ENCODE measurements around the gene NYAP2.

NYAP2 gene

GRCh38 chr2:225399504-225399903 is at the start of gene NYAP2:
NYAP2 (plus strand) TSS chr2:225399710; CDS start chr2:225408881, 9,171 bp downstream.
- no peak for DNase-seq

- DNase-seq, result no peak
Measured at GRCh38 chr2:225353579-225354085, 45.9 kb upstream of the NYAP2 start.

- DNase-seq, result peak; percentile 93
Measured at GRCh38 chr2:225354281-225354774, 45.2 kb upstream of the NYAP2 start.

- DNase-seq, result no peak
Measured at GRCh38 chr2:225355788-225356187, 43.7 kb upstream of the NYAP2 start.

- no peak for DNase-seq
Measured at GRCh38 chr2:225366731-225367130, 32.8 kb upstream of the NYAP2 start.

GRCh38 chr2:225367482-225367881 is 32.0 kb upstream of the NYAP2 start:
- DNase-seq, result peak; percentile 83

- no peak for DNase-seq
Measured at GRCh38 chr2:225378984-225379383, 20.5 kb upstream of the NYAP2 start.

GRCh38 chr2:225379856-225380255 is 19.7 kb upstream of the NYAP2 start:
- DNase-seq, result no peak

GRCh38 chr2:225381609-225382008 is 17.9 kb upstream of the NYAP2 start:
- no peak for DNase-seq

GRCh38 chr2:225398372-225398771 is 1.1 kb upstream of the NYAP2 start:
- DNase-seq, result no peak

GRCh38 chr2:225400060-225400511 is 576 bp downstream of the NYAP2 start:
- DNase-seq, result peak; percentile 82

- no peak for DNase-seq
Measured at GRCh38 chr2:225400546-225401400, 1.3 kb downstream of the NYAP2 start.

- DNase-seq, result no peak
Measured at GRCh38 chr2:225402210-225402776, 2.8 kb downstream of the NYAP2 start.

- DNase-seq, result no peak
Measured at GRCh38 chr2:225411452-225411851, 11.9 kb downstream of the NYAP2 start.

GRCh38 chr2:225413786-225414185 is 14.3 kb downstream of the NYAP2 start:
- DNase-seq, result no peak

- DNase-seq, result no peak
Measured at GRCh38 chr2:225414902-225415301, 15.4 kb downstream of the NYAP2 start.

- no peak for DNase-seq
Measured at GRCh38 chr2:225415341-225415740, 15.8 kb downstream of the NYAP2 start.

- no peak for DNase-seq
Measured at GRCh38 chr2:225415792-225416191, 16.3 kb downstream of the NYAP2 start.

GRCh38 chr2:225416616-225417367 is 17.3 kb downstream of the NYAP2 start:
- no peak for DNase-seq

- no peak for DNase-seq
Measured at GRCh38 chr2:225419033-225419432, 19.5 kb downstream of the NYAP2 start.

GRCh38 chr2:225422145-225422544 is 22.6 kb downstream of the NYAP2 start:
- no peak for DNase-seq

- DNase-seq, result no peak
Measured at GRCh38 chr2:225425284-225425683, 25.8 kb downstream of the NYAP2 start.

- DNase-seq, result no peak
Measured at GRCh38 chr2:225428360-225428759, 28.9 kb downstream of the NYAP2 start.
